Esophagus squamous epithelium (tissue), 4 donors: Measurements from ENCODE around the gene PHACTR1.

Experiments
- POLR2A ChIP-seq, 4 donors: fragments of 450-650 bp; IDR thresholded peaks; one replicate each; pipeline ENCODE4 v1.6.1; 2017; ENCODE audit warnings: antibody characterized with exemption in 4 of 4, mild to moderate bottlenecking in 4 of 4, moderate library complexity in 3 of 4
- TF ChIP-seq, protein P1 (sequence below), 6 experiments: fragments of 450-650 bp in 4 of 6; fragments of 200-600 bp in 2 of 6; sonication (generic) in 2 of 6; IDR thresholded peaks; one replicate each; pipeline ENCODE4 v1.5.1; 2016 to 2019; ENCODE audit warnings: antibody characterized with exemption in 6 of 6, mild to moderate bottlenecking in 4 of 6, moderate library complexity in 4 of 6

DNA sequence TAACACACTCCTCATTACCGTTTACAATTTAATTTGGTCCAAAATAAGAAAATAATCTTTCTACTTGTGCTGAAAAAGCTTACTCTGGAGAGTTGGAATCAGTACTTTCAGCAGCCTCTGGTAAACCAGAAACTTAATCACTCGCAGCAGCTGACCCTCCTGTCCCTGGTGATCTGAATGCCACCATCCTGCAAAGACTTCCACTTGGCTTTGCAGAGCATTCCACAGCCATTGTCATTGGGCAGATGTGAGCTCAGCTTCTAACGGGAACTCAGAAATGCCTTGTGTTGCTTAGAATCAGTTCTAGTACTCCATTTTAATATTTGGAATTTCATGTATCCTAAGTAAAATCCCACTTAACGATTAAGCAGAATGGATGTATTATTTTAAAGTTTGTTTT, 59.7 kb downstream of the PHACTR1 start:
- TF ChIP-seq POLR2A (IDR thresholded peaks at IDR 0.05): no peak
- TF ChIP-seq, protein P1, sequence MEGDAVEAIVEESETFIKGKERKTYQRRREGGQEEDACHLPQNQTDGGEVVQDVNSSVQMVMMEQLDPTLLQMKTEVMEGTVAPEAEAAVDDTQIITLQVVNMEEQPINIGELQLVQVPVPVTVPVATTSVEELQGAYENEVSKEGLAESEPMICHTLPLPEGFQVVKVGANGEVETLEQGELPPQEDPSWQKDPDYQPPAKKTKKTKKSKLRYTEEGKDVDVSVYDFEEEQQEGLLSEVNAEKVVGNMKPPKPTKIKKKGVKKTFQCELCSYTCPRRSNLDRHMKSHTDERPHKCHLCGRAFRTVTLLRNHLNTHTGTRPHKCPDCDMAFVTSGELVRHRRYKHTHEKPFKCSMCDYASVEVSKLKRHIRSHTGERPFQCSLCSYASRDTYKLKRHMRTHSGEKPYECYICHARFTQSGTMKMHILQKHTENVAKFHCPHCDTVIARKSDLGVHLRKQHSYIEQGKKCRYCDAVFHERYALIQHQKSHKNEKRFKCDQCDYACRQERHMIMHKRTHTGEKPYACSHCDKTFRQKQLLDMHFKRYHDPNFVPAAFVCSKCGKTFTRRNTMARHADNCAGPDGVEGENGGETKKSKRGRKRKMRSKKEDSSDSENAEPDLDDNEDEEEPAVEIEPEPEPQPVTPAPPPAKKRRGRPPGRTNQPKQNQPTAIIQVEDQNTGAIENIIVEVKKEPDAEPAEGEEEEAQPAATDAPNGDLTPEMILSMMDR (IDR thresholded peaks at IDR 0.05): no peak
